Body of pancreas (tissue), 4 donors: ENCODE data around the gene WARS2.

Experiments
- POLR2A ChIP-seq, 3 donors: fragments of 450-650 bp; IDR thresholded peaks; one replicate each; pipeline ENCODE4 v1.6.1; 2016; ENCODE audit warnings: antibody characterized with exemption in 3 of 3, mild to moderate bottlenecking in 2 of 3
- TF ChIP-seq, protein P1 (sequence below), 7 experiments: fragments of 450-650 bp in 4 of 7; fragments of 200-600 bp in 3 of 7; sonication (generic) in 3 of 7; IDR thresholded peaks; one replicate each; pipeline ENCODE4 v1.5.1; 2016 to 2019; ENCODE audit warnings: antibody characterized with exemption in 7 of 7

DNA sequence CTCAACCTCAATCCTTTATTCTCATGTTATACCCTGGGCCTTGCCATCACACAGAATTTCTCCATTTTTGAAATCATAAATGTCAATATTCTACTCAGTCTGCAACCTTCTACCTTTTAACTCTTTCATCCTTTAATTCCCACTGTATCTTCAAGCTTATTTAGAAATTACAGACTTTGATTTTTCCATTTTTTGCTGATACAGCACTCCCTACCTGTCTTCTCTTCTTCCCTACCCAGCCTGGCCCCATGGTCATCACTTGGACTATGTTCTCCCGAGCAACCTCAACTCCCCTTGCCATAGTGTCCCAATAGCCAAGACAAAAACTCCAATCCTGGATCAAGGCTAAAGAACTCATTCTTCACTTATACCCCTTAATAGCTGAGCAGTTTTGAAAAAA lies 14.6 kb downstream of the WARS2 start:
- TF ChIP-seq, protein P1, sequence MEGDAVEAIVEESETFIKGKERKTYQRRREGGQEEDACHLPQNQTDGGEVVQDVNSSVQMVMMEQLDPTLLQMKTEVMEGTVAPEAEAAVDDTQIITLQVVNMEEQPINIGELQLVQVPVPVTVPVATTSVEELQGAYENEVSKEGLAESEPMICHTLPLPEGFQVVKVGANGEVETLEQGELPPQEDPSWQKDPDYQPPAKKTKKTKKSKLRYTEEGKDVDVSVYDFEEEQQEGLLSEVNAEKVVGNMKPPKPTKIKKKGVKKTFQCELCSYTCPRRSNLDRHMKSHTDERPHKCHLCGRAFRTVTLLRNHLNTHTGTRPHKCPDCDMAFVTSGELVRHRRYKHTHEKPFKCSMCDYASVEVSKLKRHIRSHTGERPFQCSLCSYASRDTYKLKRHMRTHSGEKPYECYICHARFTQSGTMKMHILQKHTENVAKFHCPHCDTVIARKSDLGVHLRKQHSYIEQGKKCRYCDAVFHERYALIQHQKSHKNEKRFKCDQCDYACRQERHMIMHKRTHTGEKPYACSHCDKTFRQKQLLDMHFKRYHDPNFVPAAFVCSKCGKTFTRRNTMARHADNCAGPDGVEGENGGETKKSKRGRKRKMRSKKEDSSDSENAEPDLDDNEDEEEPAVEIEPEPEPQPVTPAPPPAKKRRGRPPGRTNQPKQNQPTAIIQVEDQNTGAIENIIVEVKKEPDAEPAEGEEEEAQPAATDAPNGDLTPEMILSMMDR (IDR thresholded peaks at IDR 0.05): no peak
- TF ChIP-seq POLR2A (IDR thresholded peaks at IDR 0.05): no peak
